Muscle layer of duodenum (tissue), 2 donors: ENCODE measurements around the gene NPFFR1.
A peak's percentile ranks its signal among the peaks of the same experiment; 100 is the strongest.

Experiments
- H3K27ac ChIP-seq: one replicate; pipeline ENCODE4 v1.7.0; 2013; ENCODE audit warnings: mild to moderate bottlenecking, low read length
- H3K27me3 ChIP-seq: one replicate; pipeline ENCODE4 v1.7.0; 2013; ENCODE audit warnings: low read depth, mild to moderate bottlenecking, control low read depth, low read length
- H3K36me3 ChIP-seq, 2 donors: one replicate each; pipeline ENCODE4 v1.7.0; 2013; ENCODE audit warnings: low read length in 2 of 2, control low read depth in 1 of 2, mild to moderate bottlenecking in 1 of 2; ENCODE audit not compliant: insufficient read depth in 2 of 2, control insufficient read depth in 1 of 2
- H3K4me1 ChIP-seq, 2 donors: one replicate each; pipeline ENCODE4 v1.7.0; 2013; ENCODE audit warnings: low read length in 2 of 2, mild to moderate bottlenecking in 2 of 2, control low read depth in 1 of 2, moderate library complexity in 1 of 2; ENCODE audit not compliant: insufficient read depth in 2 of 2, control insufficient read depth in 1 of 2
- H3K4me3 ChIP-seq, 2 donors: one replicate each; pipeline ENCODE4 v1.7.0; 2013; ENCODE audit warnings: low read length in 2 of 2, low read depth in 1 of 2, mild to moderate bottlenecking in 1 of 2
- H3K9me3 ChIP-seq, 2 donors: one replicate each; pipeline ENCODE4 v1.7.0; 2013; ENCODE audit warnings: low read length in 2 of 2, control low read depth in 1 of 2, mild to moderate bottlenecking in 1 of 2; ENCODE audit not compliant: control insufficient read depth in 1 of 2
- donor health status: healthy.

The NPFFR1 gene

GRCh38 chr10:70283445-70284399, at the start of gene NPFFR1:
Gene NPFFR1 (minus strand): TSS chr10:70284004. CDS start chr10:70283676, 328 bp downstream.
- H3K27ac ChIP-seq, result no peak within 1 kb of the TSS

DNA sequence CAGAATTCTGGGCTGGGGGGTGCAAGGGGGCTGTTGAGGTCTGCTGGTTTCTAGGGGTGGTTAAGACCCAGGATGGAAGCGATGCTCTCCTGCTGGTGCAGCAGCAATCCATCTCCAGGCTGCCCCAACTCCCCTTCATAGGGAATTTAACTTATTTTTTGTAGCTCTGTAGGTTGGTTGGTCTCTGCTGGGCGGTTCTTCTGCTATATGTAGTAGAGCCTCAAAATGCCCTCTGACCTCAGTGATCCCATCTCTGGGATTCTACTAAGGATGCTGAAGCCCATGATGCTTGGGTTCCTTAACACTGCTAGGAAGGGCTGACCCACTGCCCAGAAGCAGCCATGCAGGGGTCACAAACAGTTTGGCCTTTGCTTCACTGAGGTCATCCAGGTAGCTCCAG, 49.5 kb upstream of the NPFFR1 start:
- H3K4me3 ChIP-seq, result no peak overlapping the region
- H3K36me3 ChIP-seq, result no peaks in the 10 kb centered on the region
- H3K27ac ChIP-seq, result no peak overlapping the region
- peaks cover 0 to 4% of the 10 kb centered on the region in 2 donors for H3K9me3 ChIP-seq
- H3K4me1 ChIP-seq, result peaks cover 15 to 16% of the 10 kb centered on the region in 2 donors
- H3K27me3 ChIP-seq, result no peaks in the 10 kb centered on the region

More at GRCh38 chr10:70283445-70284399, at the start of gene NPFFR1:
- H3K4me1 ChIP-seq, result peaks cover 0 to 9% of the 10 kb centered on the region in 2 donors
- H3K36me3 ChIP-seq, result no peaks in the 10 kb centered on the region
- H3K9me3 ChIP-seq, result no peaks in the 10 kb centered on the region
- H3K27me3 ChIP-seq, result peaks cover 20% of the 10 kb centered on the region
- peak within 1 kb of the TSS in 1 of 2 donors; percentile 38 for H3K4me3 ChIP-seq

DNA sequence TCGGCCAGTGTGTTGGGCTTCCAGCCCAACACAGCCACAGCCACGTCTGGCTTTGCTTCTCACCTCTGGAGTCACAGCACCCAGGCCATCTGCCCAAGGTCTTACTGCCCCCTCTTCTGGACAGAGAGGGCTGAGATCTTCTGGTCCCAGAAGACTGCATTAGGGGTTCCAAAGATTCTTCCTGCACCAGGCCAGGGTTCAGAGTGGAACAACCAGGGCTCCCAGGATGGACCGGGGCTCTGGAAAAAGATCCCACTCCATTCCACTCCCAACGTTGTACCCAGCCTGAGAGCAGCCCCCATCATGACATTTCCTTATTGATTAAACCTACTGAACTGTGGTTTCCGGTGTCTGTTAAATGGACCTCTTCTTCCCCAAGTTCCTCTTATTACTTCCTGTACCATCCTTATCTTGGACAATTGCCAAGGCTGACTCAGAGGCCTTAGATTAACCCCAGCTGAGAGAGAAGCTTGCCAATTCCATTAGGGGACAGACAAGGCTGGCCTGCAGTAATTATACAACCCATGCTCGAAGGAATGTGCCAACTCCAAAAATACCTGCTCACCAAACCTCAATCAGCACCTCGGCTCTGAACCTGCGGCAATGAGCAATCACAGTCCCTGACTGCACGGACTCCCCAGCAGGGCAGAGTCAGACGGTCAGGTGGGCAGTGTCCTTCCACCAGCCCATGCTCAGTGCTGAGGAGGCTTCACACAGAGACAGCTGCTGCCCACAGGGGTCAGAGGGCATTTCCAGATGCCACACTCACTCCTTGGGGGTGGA, 47.9 kb upstream of the NPFFR1 start:
- H3K27me3 ChIP-seq, result no peaks in the 10 kb centered on the region
- H3K36me3 ChIP-seq, result no peaks in the 10 kb centered on the region
- H3K4me1 ChIP-seq, result peaks cover 15 to 16% of the 10 kb centered on the region in 2 donors
- H3K4me3 ChIP-seq, result no peak overlapping the region
- no peak overlapping the region for H3K27ac ChIP-seq
- H3K9me3 ChIP-seq, result peaks cover 0 to 4% of the 10 kb centered on the region in 2 donors

DNA sequence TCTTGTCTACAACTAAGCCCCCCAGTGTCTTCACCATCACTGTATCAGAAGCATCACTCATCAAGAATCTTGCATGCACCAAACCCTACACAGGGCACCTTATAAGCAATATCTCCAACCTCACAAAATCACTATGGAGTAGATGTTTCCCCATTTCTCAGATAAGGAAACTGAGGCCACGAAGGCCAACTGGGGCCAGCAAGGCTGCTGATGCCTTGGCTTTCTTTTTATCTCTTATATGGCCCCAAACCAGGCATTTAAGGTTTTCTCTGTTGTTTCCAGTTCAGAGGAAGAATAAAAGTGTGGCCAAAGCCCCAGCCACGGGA, 47.3 kb upstream of the NPFFR1 start:
- peaks cover 0 to 4% of the 10 kb centered on the region in 2 donors for H3K9me3 ChIP-seq
- peaks cover 15 to 16% of the 10 kb centered on the region in 2 donors for H3K4me1 ChIP-seq
- no peaks in the 10 kb centered on the region for H3K27me3 ChIP-seq
- H3K36me3 ChIP-seq, result no peaks in the 10 kb centered on the region
- H3K27ac ChIP-seq, result no peak overlapping the region
- no peak overlapping the region for H3K4me3 ChIP-seq

DNA sequence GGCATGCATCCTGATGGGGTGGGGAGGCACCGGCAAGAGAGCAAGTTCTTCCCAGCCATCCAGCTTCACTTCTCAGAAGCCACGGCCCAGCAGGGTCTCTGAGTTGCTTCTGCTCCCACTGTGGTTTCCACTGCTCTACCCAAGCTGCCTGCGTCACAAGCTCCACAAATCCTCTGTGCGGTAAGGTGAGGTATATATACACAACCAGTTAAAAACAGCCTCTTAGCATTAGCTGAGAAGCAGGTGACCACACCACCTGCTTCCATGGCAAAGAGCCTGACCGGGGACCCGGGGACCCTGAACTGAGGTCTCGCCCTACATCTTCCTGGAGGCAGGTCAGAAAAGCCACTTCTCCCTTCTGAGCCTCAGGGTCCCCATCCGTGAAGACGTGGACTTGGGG, 46.9 kb upstream of the NPFFR1 start:
- H3K27ac ChIP-seq, result no peak overlapping the region

DNA sequence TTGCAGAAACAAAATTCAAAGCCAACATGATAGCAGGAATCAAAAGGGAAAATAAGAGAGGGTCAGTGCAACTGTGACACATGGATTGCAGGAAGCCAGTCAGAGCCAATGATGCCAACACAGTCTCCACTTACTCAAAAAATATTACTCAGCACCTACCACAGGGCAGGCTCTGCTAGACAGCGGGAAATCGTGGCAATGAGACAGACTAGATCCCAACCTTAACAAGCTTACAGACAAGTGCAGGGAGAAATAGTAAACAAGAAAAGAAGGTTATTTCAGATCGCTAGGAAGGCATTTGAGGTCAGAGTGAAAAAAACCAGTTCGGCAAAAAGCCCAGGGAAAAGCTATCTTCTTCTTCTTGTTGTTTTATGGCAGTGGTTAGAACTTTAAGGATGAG, 45.2 kb upstream of the NPFFR1 start:
- no peaks in the 10 kb centered on the region for H3K36me3 ChIP-seq
- no peak overlapping the region for H3K4me3 ChIP-seq
- no peak overlapping the region for H3K27ac ChIP-seq
- peaks cover 15 to 16% of the 10 kb centered on the region in 2 donors for H3K4me1 ChIP-seq
- H3K9me3 ChIP-seq, result peaks cover 0 to 4% of the 10 kb centered on the region in 2 donors
- no peaks in the 10 kb centered on the region for H3K27me3 ChIP-seq

More for the DNA sequence above, 46.9 kb upstream of the NPFFR1 start:
- no peak overlapping the region for H3K4me3 ChIP-seq
- peaks cover 0 to 4% of the 10 kb centered on the region in 2 donors for H3K9me3 ChIP-seq
- no peaks in the 10 kb centered on the region for H3K27me3 ChIP-seq
- no peaks in the 10 kb centered on the region for H3K36me3 ChIP-seq
- H3K4me1 ChIP-seq, result peaks cover 15 to 16% of the 10 kb centered on the region in 2 donors

DNA sequence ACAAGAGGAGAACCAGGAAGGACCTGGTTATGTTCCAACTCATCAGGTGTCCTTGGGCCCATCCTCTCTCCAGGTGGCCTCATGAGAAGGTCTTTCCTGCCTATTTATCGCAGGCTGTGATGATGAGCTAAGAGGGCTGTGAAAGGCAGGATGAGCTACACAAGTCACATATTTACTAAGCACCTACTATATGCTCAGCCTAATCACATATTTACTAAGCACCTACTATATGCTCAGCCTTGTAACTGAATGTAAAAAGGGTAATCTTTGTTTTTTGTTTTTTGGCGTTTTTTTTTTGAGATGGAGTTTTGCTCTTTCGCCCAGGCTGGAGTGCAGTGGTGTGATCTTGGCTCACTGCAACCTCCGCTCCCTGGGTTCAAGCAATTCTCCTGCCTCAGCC, 44.2 kb upstream of the NPFFR1 start:
- H3K27me3 ChIP-seq, result no peaks in the 10 kb centered on the region
- no peaks in the 10 kb centered on the region for H3K9me3 ChIP-seq
- no peak overlapping the region for H3K27ac ChIP-seq
- H3K36me3 ChIP-seq, result no peaks in the 10 kb centered on the region
- H3K4me1 ChIP-seq, result peaks cover 15 to 16% of the 10 kb centered on the region in 2 donors
- H3K4me3 ChIP-seq, result no peak overlapping the region

DNA sequence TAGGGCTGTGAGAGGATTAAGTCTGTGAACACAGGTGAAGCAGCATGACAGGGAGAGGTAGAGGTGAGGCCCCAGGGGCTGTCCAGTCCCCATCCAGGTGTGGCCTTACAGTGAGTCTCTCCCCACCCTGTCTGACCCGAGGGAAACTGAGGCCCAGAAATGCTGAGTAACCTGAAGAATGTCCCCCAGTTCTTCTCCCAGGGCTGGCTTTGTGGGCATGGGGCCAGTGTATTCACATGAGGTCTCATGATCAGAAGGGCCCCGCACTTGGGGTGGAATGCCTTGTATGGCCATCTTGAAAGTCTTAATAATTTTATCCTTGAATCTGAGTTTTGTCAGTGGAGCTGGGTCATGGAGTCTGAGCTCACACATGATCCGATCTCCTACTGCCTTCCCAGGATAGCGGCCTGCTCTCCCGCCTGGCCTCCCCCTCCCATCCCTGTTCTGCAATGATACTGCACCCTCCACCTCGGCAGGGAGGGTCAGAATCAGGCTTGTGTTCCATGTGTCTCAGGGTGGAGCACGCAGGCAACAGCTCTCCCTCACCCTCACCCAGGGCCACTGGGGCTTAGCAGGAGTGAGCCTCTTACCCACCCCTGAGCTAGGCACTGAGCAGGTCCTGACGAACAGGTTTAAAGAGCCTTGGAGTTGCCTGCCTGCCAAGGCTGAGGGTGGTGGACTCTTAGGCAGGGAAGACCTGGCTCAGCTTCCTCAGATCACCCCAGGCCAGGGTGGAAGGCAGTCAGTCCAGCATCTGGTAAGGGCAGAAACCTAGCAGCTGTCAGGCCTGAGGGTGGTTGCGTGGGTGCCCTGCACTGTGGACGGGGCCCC, 41.4 kb upstream of the NPFFR1 start:
- Histone ChIP-seq H3K4me1 (no peaks in the 10 kb centered on the region), H3K27me3 (no peaks in the 10 kb centered on the region), H3K36me3 (peaks cover 0 to 4% of the 10 kb centered on the region in 2 donors), H3K27ac (no peak overlapping the region), H3K9me3 (no peaks in the 10 kb centered on the region), H3K4me3 (no peak overlapping the region)

- no peak overlapping the region for H3K27ac ChIP-seq
These were observed 40.6 kb upstream of the NPFFR1 start for GRCh38 chr10:70324339-70324861.

DNA sequence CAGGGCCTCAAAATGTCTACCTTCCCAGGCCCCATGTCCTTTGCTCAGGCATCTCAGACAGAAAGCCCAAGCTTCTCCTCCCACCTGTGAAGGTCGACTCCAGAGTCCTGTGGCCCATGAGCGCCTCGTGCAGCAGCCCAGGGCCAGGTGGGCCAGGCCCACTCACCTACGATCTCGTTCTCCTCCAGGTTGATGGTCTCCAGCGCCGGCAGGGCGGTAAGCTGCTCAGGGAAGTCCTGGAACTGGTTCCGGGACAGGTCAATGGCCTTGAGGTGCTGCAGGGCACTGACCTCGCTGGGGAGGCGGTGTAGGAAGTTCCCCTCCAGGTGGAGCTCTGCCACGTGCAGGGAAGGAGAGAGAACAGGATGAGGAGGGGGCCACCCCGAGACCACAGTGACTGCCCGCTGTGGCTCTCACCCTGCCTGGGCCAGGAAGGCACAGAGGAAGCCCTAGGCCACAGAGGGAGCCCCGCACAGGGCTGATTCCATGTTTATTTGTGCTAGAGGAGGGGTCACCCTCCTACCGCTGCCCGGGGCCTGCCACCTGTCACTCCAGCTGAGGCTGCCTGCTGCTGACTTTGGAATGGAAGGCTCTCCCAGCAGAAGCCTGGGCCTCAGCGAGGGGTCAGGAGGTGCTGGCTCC, 40.0 kb upstream of the NPFFR1 start:
- H3K27me3 ChIP-seq, result no peaks in the 10 kb centered on the region
- H3K36me3 ChIP-seq, result peaks cover 0 to 4% of the 10 kb centered on the region in 2 donors
- H3K27ac ChIP-seq, result no peak overlapping the region
- H3K9me3 ChIP-seq, result no peaks in the 10 kb centered on the region
- no peaks in the 10 kb centered on the region for H3K4me1 ChIP-seq
- H3K4me3 ChIP-seq, result no peak overlapping the region

More at GRCh38 chr10:70324339-70324861, 40.6 kb upstream of the NPFFR1 start:
- Histone ChIP-seq H3K4me1 (no peaks in the 10 kb centered on the region), H3K36me3 (peaks cover 0 to 4% of the 10 kb centered on the region in 2 donors), H3K9me3 (no peaks in the 10 kb centered on the region), H3K27me3 (no peaks in the 10 kb centered on the region), H3K4me3 (no peak overlapping the region)
